Measurements from ENCODE around the gene ZNF106. TPM values are rescaled to one million over a fixed set of nuclear protein-coding genes. Genes with fewer than 3 reads are reported as not detected.

Gene ZNF106
- total RNA-seq, 1 experiment from 2014 or later = 28.5 TPM

DNA sequence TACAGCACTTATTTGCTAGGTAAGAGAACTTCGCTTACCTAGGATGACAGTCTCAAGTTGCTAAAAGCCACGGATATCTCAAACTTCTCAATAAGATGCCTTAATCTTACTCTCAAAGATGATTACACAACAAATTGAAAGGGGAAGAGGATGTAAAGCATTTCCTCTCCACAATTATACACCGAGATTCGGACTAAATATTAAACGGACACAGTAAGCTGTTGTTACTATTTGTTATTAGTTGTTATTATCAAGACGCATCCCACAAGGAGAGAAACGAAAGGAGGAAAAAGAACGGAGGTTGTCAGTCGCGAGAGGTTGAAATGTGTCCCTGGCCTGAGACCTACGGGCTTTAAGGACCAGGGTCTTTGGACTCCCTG is 660 bp downstream of the ZNF106 start:
- Histone ChIP-seq H3K9ac (ENCODE audit: low read length) (peak overlapping the region; percentile 86), H3K4me1 (ENCODE audit: control insufficient read depth in 1 of 2, insufficient read depth in 2 of 2, low read length in 2 of 2) (peaks cover 10 to 16% of the 10 kb centered on the region in 2 experiments), H3K79me2 (ENCODE audit: insufficient read depth, low read length) (peaks cover 37% of the 10 kb centered on the region), H3K9me3 (ENCODE audit: control insufficient read depth in 1 of 2, insufficient read depth in 1 of 2, low read depth in 1 of 2, low read length in 2 of 2) (no peaks in the 10 kb centered on the region), H3K4me2 (ENCODE audit: low read length) (peak overlapping the region; percentile 98), H2AFZ (ENCODE audit: low read depth, low read length, poor library complexity, severe bottlenecking) (no peak overlapping the region), H3K27ac (ENCODE audit: low read depth, low read length) (peak overlapping the region; percentile 53), H3K9me2 (ENCODE audit: insufficient read depth) (no peaks in the 10 kb centered on the region), H3K27me3 (ENCODE audit: insufficient read depth, low read length) (no peaks in the 10 kb centered on the region), H3K36me3 (ENCODE audit: control insufficient read depth in 1 of 2, insufficient read depth in 2 of 2, low read length in 2 of 2) (no peaks in the 10 kb centered on the region), H4K20me1 (ENCODE audit: insufficient read depth) (no peaks in the 10 kb centered on the region), H3K4me3 (replicated peaks in 1 of 2; ENCODE audit: low read depth in 1 of 2, low read length in 2 of 2) (peak overlapping the region; percentile 87 to 97)
- ChIA-PET CTCF (no interaction called here), POLR2A (no interaction called here), RAD21 (ENCODE audit: low non-redundant PET in 1 of 2, low total read pairs in 2 of 2, uncharacterized antibody in 2 of 2, unreplicated experiment in 2 of 2) (no interaction called here)
- TF ChIP-seq, protein P1, sequence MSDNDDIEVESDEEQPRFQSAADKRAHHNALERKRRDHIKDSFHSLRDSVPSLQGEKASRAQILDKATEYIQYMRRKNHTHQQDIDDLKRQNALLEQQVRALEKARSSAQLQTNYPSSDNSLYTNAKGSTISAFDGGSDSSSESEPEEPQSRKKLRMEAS (IDR thresholded peaks at IDR 0.05) = peak; percentile 5; the same call in 1 of the 2 replicates
- TF ChIP-seq EZH2phosphoT487 (IDR thresholded peaks at IDR 0.05; ENCODE audit: borderline replicate concordance) = no peak
- no peak for DNase-seq (ENCODE audit: low read depth, low spot score)
- TSS peak; percentile 64 for BruUV-seq (replicated peaks)
- intact Hi-C loops (cut with micrococcal nuclease) = no loop called here
- ATAC-seq = no peak

DNA sequence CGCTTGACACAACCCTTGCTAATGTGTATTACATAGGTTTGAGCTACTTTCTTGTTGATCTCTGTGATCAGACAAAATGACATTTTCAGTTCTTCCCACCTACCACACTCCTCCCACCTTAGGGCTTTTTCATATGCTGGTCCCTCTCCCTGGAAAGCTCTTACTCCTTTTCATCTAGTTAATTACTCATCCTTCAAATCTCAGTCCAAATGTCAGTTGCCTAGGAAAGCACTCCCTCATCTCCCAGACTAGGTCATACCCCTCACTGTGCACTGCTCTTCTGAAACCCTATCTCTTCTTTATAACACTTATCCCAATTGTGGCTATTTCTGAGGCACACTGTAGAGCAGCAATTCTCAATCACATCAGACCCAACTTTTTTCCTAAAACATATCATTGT is 7.3 kb downstream of the ZNF106 start:
- Histone ChIP-seq H3K4me1 (ENCODE audit: control insufficient read depth in 1 of 2, insufficient read depth in 2 of 2, low read length in 2 of 2) (no peaks in the 10 kb centered on the region), H3K36me3 (ENCODE audit: control insufficient read depth in 1 of 2, insufficient read depth in 2 of 2, low read length in 2 of 2) (no peaks in the 10 kb centered on the region), H3K27ac (ENCODE audit: low read depth, low read length) (no peak overlapping the region), H4K20me1 (ENCODE audit: insufficient read depth) (no peaks in the 10 kb centered on the region), H3K9me2 (ENCODE audit: insufficient read depth) (no peaks in the 10 kb centered on the region), H2AFZ (ENCODE audit: low read depth, low read length, poor library complexity, severe bottlenecking) (no peak overlapping the region), H3K4me3 (replicated peaks in 1 of 2; ENCODE audit: low read depth in 1 of 2, low read length in 2 of 2) (no peak overlapping the region), H3K79me2 (ENCODE audit: insufficient read depth, low read length) (peaks cover 44% of the 10 kb centered on the region), H3K9me3 (ENCODE audit: control insufficient read depth in 1 of 2, insufficient read depth in 1 of 2, low read depth in 1 of 2, low read length in 2 of 2) (no peaks in the 10 kb centered on the region), H3K4me2 (ENCODE audit: low read length) (no peak overlapping the region), H3K9ac (ENCODE audit: low read length) (no peak overlapping the region), H3K27me3 (ENCODE audit: insufficient read depth, low read length) (no peaks in the 10 kb centered on the region)
- CTCF ChIA-PET = no interaction called here
- ATAC-seq (no peak), DNase-seq (ENCODE audit: low read depth, low spot score) (no peak)
- intact Hi-C loops (cut with micrococcal nuclease) = no loop called here
- POLR2A ChIA-PET = no interaction called here
- no TSS peak for BruUV-seq (replicated peaks)
- RAD21 ChIA-PET (ENCODE audit: low non-redundant PET in 1 of 2, low total read pairs in 2 of 2, uncharacterized antibody in 2 of 2, unreplicated experiment in 2 of 2) = no interaction called here
- TF ChIP-seq POLR2AphosphoS5 (IDR thresholded peaks at IDR 0.05; ENCODE audit: low read depth, low read length) = no peak
- no peak for TF ChIP-seq SRF (IDR thresholded peaks at IDR 0.05; ENCODE audit: low read depth)
- TF ChIP-seq, protein P2, sequence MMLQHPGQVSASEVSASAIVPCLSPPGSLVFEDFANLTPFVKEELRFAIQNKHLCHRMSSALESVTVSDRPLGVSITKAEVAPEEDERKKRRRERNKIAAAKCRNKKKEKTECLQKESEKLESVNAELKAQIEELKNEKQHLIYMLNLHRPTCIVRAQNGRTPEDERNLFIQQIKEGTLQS (IDR thresholded peaks at IDR 0.05) = no peak
- TF ChIP-seq, protein P3, sequence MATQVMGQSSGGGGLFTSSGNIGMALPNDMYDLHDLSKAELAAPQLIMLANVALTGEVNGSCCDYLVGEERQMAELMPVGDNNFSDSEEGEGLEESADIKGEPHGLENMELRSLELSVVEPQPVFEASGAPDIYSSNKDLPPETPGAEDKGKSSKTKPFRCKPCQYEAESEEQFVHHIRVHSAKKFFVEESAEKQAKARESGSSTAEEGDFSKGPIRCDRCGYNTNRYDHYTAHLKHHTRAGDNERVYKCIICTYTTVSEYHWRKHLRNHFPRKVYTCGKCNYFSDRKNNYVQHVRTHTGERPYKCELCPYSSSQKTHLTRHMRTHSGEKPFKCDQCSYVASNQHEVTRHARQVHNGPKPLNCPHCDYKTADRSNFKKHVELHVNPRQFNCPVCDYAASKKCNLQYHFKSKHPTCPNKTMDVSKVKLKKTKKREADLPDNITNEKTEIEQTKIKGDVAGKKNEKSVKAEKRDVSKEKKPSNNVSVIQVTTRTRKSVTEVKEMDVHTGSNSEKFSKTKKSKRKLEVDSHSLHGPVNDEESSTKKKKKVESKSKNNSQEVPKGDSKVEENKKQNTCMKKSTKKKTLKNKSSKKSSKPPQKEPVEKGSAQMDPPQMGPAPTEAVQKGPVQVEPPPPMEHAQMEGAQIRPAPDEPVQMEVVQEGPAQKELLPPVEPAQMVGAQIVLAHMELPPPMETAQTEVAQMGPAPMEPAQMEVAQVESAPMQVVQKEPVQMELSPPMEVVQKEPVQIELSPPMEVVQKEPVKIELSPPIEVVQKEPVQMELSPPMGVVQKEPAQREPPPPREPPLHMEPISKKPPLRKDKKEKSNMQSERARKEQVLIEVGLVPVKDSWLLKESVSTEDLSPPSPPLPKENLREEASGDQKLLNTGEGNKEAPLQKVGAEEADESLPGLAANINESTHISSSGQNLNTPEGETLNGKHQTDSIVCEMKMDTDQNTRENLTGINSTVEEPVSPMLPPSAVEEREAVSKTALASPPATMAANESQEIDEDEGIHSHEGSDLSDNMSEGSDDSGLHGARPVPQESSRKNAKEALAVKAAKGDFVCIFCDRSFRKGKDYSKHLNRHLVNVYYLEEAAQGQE (IDR thresholded peaks at IDR 0.05; ENCODE audit: low read depth) = no peak
- TF ChIP-seq POLR2A (IDR thresholded peaks at IDR 0.05; ENCODE audit: borderline replicate concordance, extremely low read depth, insufficient read depth, insufficient read length) = no peak
- TF ChIP-seq ELF1 (IDR thresholded peaks at IDR 0.05; ENCODE audit: borderline replicate concordance, low read depth) = no peak
- TF ChIP-seq ZFX (IDR thresholded peaks at IDR 0.05) = no peak
- no peak for TF ChIP-seq EZH2 (IDR thresholded peaks at IDR 0.05)
- no peak for TF ChIP-seq FOSL1 (IDR thresholded peaks at IDR 0.05; ENCODE audit: low read depth)
- TF ChIP-seq EGR1 (IDR thresholded peaks at IDR 0.05; ENCODE audit: low read depth) = no peak
- no peak for TF ChIP-seq SIN3A (IDR thresholded peaks at IDR 0.05; ENCODE audit: low read depth)
- TF ChIP-seq ZNF274 (IDR thresholded peaks at IDR 0.05; ENCODE audit: low read depth, low read length) = no peak
- no peak for TF ChIP-seq SP1 (IDR thresholded peaks at IDR 0.05; ENCODE audit: low read depth)
- TF ChIP-seq, protein P4, sequence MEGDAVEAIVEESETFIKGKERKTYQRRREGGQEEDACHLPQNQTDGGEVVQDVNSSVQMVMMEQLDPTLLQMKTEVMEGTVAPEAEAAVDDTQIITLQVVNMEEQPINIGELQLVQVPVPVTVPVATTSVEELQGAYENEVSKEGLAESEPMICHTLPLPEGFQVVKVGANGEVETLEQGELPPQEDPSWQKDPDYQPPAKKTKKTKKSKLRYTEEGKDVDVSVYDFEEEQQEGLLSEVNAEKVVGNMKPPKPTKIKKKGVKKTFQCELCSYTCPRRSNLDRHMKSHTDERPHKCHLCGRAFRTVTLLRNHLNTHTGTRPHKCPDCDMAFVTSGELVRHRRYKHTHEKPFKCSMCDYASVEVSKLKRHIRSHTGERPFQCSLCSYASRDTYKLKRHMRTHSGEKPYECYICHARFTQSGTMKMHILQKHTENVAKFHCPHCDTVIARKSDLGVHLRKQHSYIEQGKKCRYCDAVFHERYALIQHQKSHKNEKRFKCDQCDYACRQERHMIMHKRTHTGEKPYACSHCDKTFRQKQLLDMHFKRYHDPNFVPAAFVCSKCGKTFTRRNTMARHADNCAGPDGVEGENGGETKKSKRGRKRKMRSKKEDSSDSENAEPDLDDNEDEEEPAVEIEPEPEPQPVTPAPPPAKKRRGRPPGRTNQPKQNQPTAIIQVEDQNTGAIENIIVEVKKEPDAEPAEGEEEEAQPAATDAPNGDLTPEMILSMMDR (IDR thresholded peaks at IDR 0.05 in 2 of 3, conservative IDR thresholded peaks at IDR 0.05 in 1 of 3; ENCODE audit: borderline replicate concordance in 1 of 3, insufficient read depth in 1 of 3, low read depth in 2 of 3, low read length in 2 of 3) = no peak
- no peak for TF ChIP-seq CEBPB (IDR thresholded peaks at IDR 0.05; ENCODE audit: low read depth)
- TF ChIP-seq, protein P1 (IDR thresholded peaks at IDR 0.05) = no peak
- no peak for TF ChIP-seq CBX3 (IDR thresholded peaks at IDR 0.05; ENCODE audit: low read depth)
